Measurements from ENCODE around the gene MSLN. TPM values are rescaled to one million over a fixed set of nuclear protein-coding genes. Genes with fewer than 3 reads are reported as not detected.

The MSLN gene
- total RNA-seq, 1 donor from 2014 or later, result not detected

DNA sequence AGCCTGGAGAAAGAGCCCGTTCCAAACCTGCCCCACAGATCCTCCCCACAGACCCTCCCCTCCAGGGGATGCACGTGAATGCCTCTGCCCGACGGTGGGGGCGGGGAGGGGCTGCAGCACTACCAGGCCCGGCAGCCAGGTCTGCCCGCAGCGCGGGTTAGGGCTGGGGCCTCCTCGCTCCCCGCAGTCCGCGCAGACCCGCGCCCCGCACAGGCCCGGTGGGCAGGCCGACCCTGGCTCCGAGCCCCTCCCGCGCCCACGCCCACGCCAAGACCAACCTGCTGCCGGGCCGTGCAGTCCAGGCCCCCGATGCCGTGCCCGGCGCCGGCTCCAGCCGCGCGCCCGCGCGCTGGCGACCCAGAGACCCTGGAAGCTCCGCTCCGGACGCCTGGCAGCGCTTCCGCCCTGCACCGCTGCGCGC lies 27.5 kb downstream of the MSLN start, which contains the start of gene RPUSD1:
TSS of gene RPUSD1 (minus strand) at position 404 of the 421 bp plus-strand sequence. CDS start 644 bp downstream, outside the sequence.
- Mint-ChIP-seq H3K4me1 (peaks cover 7% of the 10 kb centered on the region), H3K4me3 (peak within 1 kb of the TSS; percentile 86), H3K9me3 (no peaks in the 10 kb centered on the region), H3K27ac (peak within 1 kb of the TSS; percentile 56), H3K36me3 (ENCODE audit: low read depth) (peaks cover 21% of the 10 kb centered on the region), H3K27me3 (no peaks in the 10 kb centered on the region)
- no peak for DNase-seq
- POLR2A ChIA-PET, result interaction anchor here (0.7 to 1.9 kb wide), 9 partner anchors 19 to 1177 kb away, joined by 3 to 8 read pairs (median 3); partner anchors contain the start of genes ANTKMT, CIAO3, RPS2 and STUB1
- TF ChIP-seq, protein P1, sequence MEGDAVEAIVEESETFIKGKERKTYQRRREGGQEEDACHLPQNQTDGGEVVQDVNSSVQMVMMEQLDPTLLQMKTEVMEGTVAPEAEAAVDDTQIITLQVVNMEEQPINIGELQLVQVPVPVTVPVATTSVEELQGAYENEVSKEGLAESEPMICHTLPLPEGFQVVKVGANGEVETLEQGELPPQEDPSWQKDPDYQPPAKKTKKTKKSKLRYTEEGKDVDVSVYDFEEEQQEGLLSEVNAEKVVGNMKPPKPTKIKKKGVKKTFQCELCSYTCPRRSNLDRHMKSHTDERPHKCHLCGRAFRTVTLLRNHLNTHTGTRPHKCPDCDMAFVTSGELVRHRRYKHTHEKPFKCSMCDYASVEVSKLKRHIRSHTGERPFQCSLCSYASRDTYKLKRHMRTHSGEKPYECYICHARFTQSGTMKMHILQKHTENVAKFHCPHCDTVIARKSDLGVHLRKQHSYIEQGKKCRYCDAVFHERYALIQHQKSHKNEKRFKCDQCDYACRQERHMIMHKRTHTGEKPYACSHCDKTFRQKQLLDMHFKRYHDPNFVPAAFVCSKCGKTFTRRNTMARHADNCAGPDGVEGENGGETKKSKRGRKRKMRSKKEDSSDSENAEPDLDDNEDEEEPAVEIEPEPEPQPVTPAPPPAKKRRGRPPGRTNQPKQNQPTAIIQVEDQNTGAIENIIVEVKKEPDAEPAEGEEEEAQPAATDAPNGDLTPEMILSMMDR (IDR thresholded peaks at IDR 0.05), result no peak
- CTCF ChIA-PET, result interaction anchor here (0.6 to 3.2 kb wide), 3 partner anchors 67 to 76 kb away, joined by 3 to 10 read pairs (median 4); partner anchors contain the start of genes ANTKMT and METRN
- intact Hi-C loops (cut with micrococcal nuclease), result loop anchor here (1.0 to 10.0 kb wide), 5 partner anchors 19 to 393 kb away; partner anchors contain the start of genes CIAO3 and NME4
- ATAC-seq (ENCODE audit: low read depth), result peak; percentile 5

DNA sequence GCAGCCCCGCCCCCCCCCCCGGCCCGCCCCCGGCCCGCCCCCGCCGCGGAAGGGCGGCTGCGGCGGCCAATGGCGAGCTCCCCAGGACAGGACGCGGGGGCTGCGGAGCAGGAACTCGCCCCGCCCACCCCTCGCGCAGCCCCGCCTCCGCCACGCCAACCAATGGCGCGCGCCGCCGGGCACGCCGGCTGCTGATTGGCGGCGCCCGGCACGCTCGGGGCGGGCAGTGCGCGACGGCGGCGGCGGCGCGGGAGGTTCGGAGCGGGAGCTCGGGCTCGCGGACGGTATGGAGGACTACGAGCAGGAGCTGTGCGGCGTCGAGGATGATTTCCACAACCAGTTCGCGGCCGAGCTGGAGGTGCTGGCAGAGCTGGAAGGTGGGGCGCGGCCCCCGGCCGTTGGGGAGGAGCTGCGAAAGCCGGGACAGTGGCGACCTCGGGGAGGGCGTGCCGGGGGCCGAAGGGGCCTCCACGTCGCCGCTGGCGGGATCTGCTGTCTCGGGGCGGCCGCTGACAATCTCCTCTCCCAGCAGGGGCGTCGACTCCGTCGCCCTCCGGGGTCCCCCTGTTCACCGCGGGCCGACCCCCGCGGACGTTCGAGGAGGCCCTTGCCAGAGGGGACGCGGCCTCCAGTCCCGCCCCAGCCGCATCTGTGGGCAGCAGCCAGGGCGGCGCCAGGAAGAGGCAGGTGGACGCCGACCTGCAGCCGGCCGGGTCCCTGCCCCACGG lies 28.0 kb downstream of the MSLN start, which contains the start of gene CHTF18:
TSS of gene CHTF18 (plus strand) at position 222 of the 728 bp plus-strand sequence. CDS start at position 287, 65 bp downstream.
- ChIA-PET POLR2A (interaction anchor here (0.6 to 1.9 kb wide), 9 partner anchors 18 to 1176 kb away, joined by 3 to 9 read pairs (median 4); partner anchors contain the start of genes ANTKMT, CIAO3, RPS2 and STUB1), CTCF (interaction anchor here (0.6 to 3.2 kb wide), 3 partner anchors 67 to 76 kb away, joined by 3 to 10 read pairs (median 4); partner anchors contain the start of genes ANTKMT and METRN)
- H3K27ac Mint-ChIP-seq, result peak within 1 kb of the TSS; percentile 56
- H3K36me3 Mint-ChIP-seq (ENCODE audit: low read depth), result peaks cover 23% of the 10 kb centered on the region
- ATAC-seq (ENCODE audit: low read depth) (peak; percentile 97), DNase-seq (peak; percentile 94)
- intact Hi-C loops (cut with micrococcal nuclease), result loop anchor here (1.0 to 10.0 kb wide), 5 partner anchors 19 to 394 kb away; partner anchors contain the start of genes CIAO3 and NME4
- H3K9me3 Mint-ChIP-seq, result no peaks in the 10 kb centered on the region
- H3K27me3 Mint-ChIP-seq, result no peaks in the 10 kb centered on the region
- TF ChIP-seq, protein P1 (IDR thresholded peaks at IDR 0.05), result no peak
- H3K4me3 Mint-ChIP-seq, result peak within 1 kb of the TSS; percentile 86
- H3K4me1 Mint-ChIP-seq, result peaks cover 7% of the 10 kb centered on the region

DNA sequence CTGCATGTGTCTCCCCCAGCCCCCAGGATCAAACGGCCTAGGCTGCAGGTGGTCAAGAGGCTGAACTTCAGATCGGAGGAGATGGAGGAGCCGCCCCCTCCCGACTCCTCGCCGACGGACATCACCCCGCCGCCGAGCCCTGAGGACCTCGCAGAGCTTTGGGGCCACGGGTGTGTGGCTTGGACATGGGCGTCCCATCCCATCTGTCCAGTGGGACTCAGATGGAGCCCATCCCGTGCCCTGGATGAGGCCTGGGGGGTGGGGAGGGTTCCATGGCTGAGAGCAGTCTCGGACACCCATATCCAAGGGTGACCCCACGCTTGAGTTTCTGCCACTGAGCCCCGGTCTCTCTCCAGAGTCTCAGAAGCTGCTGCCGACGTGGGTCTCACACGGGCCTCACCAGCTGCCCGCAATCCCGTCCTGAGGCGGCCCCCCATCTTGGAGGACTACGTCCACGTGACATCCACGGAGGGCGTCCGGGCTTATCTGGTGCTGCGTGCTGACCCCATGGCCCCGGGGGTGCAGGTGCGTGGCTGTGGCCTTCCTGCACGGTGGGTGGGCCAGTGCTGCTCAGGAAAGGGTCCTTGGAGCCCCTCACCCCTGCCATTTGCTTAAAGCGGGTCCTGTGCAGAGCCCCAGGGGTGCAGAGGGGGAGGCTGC lies 28.8 kb downstream of the MSLN start:
- ATAC-seq (ENCODE audit: low read depth), result no peak
- Mint-ChIP-seq H3K9me3 (no peaks in the 10 kb centered on the region), H3K27ac (no peak overlapping the region), H3K4me3 (peak overlapping the region; percentile 41), H3K4me1 (peaks cover 7% of the 10 kb centered on the region), H3K27me3 (no peaks in the 10 kb centered on the region), H3K36me3 (ENCODE audit: low read depth) (peaks cover 24% of the 10 kb centered on the region)
- ChIA-PET POLR2A (interaction anchor here (0.6 to 1.9 kb wide), 2 partner anchors 68 to 149 kb away, joined by 8 to 9 read pairs; partner anchors contain the start of gene ANTKMT), CTCF (interaction anchor here (3.2 kb wide), 1 partner anchor 77 kb away, joined by 10 read pairs; no protein-coding TSS in a partner anchor)
- TF ChIP-seq, protein P1 (IDR thresholded peaks at IDR 0.05), result no peak
- DNase-seq, result no peak
- intact Hi-C loops (cut with micrococcal nuclease), result loop anchor here (2.0 to 10.0 kb wide), 3 partner anchors 49 to 395 kb away; partner anchors contain the start of genes CIAO3 and NME4

DNA sequence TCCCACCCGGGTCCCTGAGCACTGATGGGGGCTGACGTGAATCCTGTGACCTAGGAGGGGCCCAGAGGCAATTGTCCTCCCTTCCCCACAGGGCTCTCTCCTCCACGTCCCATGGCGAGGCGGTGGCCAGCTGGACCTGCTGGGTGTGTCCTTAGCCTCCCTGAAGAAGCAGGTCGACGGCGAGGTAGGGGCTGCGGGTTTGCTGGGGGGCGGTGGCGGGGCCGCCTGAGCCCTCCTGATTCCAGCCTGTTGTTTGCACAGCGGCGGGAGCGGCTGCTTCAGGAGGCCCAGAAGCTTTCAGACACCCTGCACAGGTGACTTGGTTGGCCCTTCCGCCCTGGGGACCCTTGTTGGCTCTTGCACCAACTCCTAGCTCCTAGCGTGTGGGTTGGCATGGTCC lies 29.6 kb downstream of the MSLN start:
- Mint-ChIP-seq H3K4me3 (peak overlapping the region; percentile 68), H3K27me3 (no peaks in the 10 kb centered on the region), H3K36me3 (ENCODE audit: low read depth) (peaks cover 21% of the 10 kb centered on the region), H3K9me3 (no peaks in the 10 kb centered on the region), H3K4me1 (peaks cover 7% of the 10 kb centered on the region), H3K27ac (no peak overlapping the region)
- CTCF ChIA-PET, result no interaction called here
- DNase-seq (no peak), ATAC-seq (ENCODE audit: low read depth) (no peak)
- TF ChIP-seq, protein P1 (IDR thresholded peaks at IDR 0.05), result no peak
- intact Hi-C loops (cut with micrococcal nuclease), result no loop called here
- POLR2A ChIA-PET, result no interaction called here

Data from activated B cell treated with CpG ODN at 0.5 μM for 24 hours (primary cell).